ENCODE results near the gene RNF217. TPM values are rescaled to one million over a fixed set of nuclear protein-coding genes. Genes with fewer than 3 reads are reported as not detected.
"Not testable (repeated sequence)": the region's sequence is repeated elsewhere in the genome, so short reads cannot be mapped to it uniquely, and the experiment has no call there.

The RNF217 gene
- total RNA-seq, 2 donors from 2014 or later = 8.6 to 15.5 TPM

- no peak for ATAC-seq
- DNase-seq = no peak
- intact Hi-C loops (cut with DNase I, micrococcal nuclease) = no loop called here
These were observed 1.3 kb upstream of the RNF217 start for GRCh38 chr6:124960757-124961463.

GRCh38 chr6:124961464-124961776, 817 bp upstream of the RNF217 start:
- no peak for DNase-seq

GRCh38 chr6:124962639-124963415, 590 bp downstream of the RNF217 start:
- ATAC-seq = peak; percentile 61
- DNase-seq = peak; percentile 50 to 61
- intact Hi-C loops (cut with DNase I, micrococcal nuclease) = no loop called here

More at GRCh38 chr6:124961464-124961776, 817 bp upstream of the RNF217 start:
- no peak for ATAC-seq
- intact Hi-C loops (cut with DNase I, micrococcal nuclease) = no loop called here

GRCh38 chr6:124963416-124963785, 1.2 kb downstream of the RNF217 start:
- peak; percentile 17 for ATAC-seq
- intact Hi-C loops (cut with DNase I, micrococcal nuclease) = no loop called here
- DNase-seq = no peak

- ATAC-seq (peak; percentile 68), DNase-seq (peak; percentile 18 to 51)
- intact Hi-C loops (cut with DNase I, micrococcal nuclease) = no loop called here
These were observed 1.9 kb downstream of the RNF217 start for GRCh38 chr6:124963831-124964763.

- intact Hi-C loops (cut with DNase I, micrococcal nuclease) = no loop called here
- no peak for ATAC-seq
- no peak for DNase-seq
These were observed 2.5 kb downstream of the RNF217 start for GRCh38 chr6:124964764-124965105.

GRCh38 chr6:124965424-124965850, 3.2 kb downstream of the RNF217 start:
- DNase-seq; intact Hi-C loops (cut with DNase I, micrococcal nuclease); ATAC-seq: not testable (repeated sequence)

GRCh38 chr6:124967444-124967843, 5.2 kb downstream of the RNF217 start:
- no peak for ATAC-seq
- no peak for DNase-seq
- intact Hi-C loops (cut with DNase I, micrococcal nuclease) = no loop called here

GRCh38 chr6:124968401-124968800, 6.2 kb downstream of the RNF217 start:
- intact Hi-C loops (cut with DNase I, micrococcal nuclease) = no loop called here

GRCh38 chr6:124970243-124970642, 8.0 kb downstream of the RNF217 start:
- ATAC-seq (no peak), DNase-seq (no peak)
- intact Hi-C loops (cut with DNase I, micrococcal nuclease) = no loop called here

More at GRCh38 chr6:124968401-124968800, 6.2 kb downstream of the RNF217 start:
- DNase-seq = no peak
- ATAC-seq = no peak

GRCh38 chr6:124970763-124971162, 8.5 kb downstream of the RNF217 start:
- intact Hi-C loops (cut with DNase I, micrococcal nuclease) = no loop called here
- no peak for DNase-seq
- ATAC-seq = no peak

- ATAC-seq = no peak
- DNase-seq = no peak
- intact Hi-C loops (cut with DNase I, micrococcal nuclease) = no loop called here
These were observed 11.5 kb downstream of the RNF217 start for GRCh38 chr6:124973780-124974179.

- ATAC-seq (peak; percentile 92), DNase-seq (no peak)
- intact Hi-C loops (cut with DNase I, micrococcal nuclease) = no loop called here
These were observed 12.6 kb downstream of the RNF217 start for GRCh38 chr6:124974771-124975377.

GRCh38 chr6:124977067-124977908, 15.1 kb downstream of the RNF217 start:
- DNase-seq = no peak

GRCh38 chr6:124978451-124979293, 16.4 kb downstream of the RNF217 start:
- DNase-seq (no peak), ATAC-seq (no peak)
- intact Hi-C loops (cut with DNase I, micrococcal nuclease) = no loop called here

More at GRCh38 chr6:124977067-124977908, 15.1 kb downstream of the RNF217 start:
- no peak for ATAC-seq
- intact Hi-C loops (cut with DNase I, micrococcal nuclease) = no loop called here

GRCh38 chr6:124979294-124979678, 17.0 kb downstream of the RNF217 start:
- DNase-seq (no peak), ATAC-seq (no peak)
- intact Hi-C loops (cut with DNase I, micrococcal nuclease) = no loop called here

GRCh38 chr6:124982669-124983068, 20.4 kb downstream of the RNF217 start:
- no peak for ATAC-seq
- intact Hi-C loops (cut with DNase I, micrococcal nuclease) = no loop called here
- DNase-seq = no peak
